Neutrophil (primary cell): Measurements from ENCODE around the gene CERS1.

Experiments used
- H3K27ac ChIP-seq: fragments of 200-600 bp; sonication (generic); 2 replicates; pipeline ENCODE4 v1.5.1; 2016; ENCODE audit warnings: mild to moderate bottlenecking, moderate library complexity
- H3K27me3 ChIP-seq: fragments of 200-600 bp; sonication (generic); 2 replicates; pipeline ENCODE4 v1.6.0; 2016; ENCODE audit warnings: mild to moderate bottlenecking
- H3K36me3 ChIP-seq: fragments of 200-600 bp; sonication (generic); 2 replicates; pipeline ENCODE4 v1.5.1; 2017
- H3K4me1 ChIP-seq, 2 experiments: fragments of 200-600 bp in 1 of 2; sonication (generic) in 1 of 2; 1 replicate in 1 of 2; 2 replicates in 1 of 2; pipeline versions ENCODE4 v1.5.1 to v1.6.1; 2013 to 2016; ENCODE audit warnings: low read depth in 1 of 2, low read length in 1 of 2, mild to moderate bottlenecking in 1 of 2, moderate library complexity in 1 of 2; ENCODE audit not compliant: control insufficient read depth in 1 of 2, insufficient read depth in 1 of 2
- H3K4me3 ChIP-seq, 2 experiments: fragments of 200-600 bp in 1 of 2; sonication (generic) in 1 of 2; 1 replicate in 1 of 2; 2 replicates in 1 of 2; pipeline ENCODE4 v1.5.1; 2013 to 2016; ENCODE audit warnings: low read depth in 1 of 2, low read length in 1 of 2, mild to moderate bottlenecking in 1 of 2, moderate library complexity in 1 of 2
- H3K9me3 ChIP-seq: fragments of 200-600 bp; sonication (generic); 2 replicates; pipeline ENCODE4 v1.5.1; 2016
- CTCF ChIP-seq: fragments of 200-600 bp; sonication (generic); IDR thresholded peaks from 2 replicates; pipeline ENCODE4 v1.5.1; 2016; ENCODE audit warnings: antibody characterized with exemption

CERS1 gene

DNA sequence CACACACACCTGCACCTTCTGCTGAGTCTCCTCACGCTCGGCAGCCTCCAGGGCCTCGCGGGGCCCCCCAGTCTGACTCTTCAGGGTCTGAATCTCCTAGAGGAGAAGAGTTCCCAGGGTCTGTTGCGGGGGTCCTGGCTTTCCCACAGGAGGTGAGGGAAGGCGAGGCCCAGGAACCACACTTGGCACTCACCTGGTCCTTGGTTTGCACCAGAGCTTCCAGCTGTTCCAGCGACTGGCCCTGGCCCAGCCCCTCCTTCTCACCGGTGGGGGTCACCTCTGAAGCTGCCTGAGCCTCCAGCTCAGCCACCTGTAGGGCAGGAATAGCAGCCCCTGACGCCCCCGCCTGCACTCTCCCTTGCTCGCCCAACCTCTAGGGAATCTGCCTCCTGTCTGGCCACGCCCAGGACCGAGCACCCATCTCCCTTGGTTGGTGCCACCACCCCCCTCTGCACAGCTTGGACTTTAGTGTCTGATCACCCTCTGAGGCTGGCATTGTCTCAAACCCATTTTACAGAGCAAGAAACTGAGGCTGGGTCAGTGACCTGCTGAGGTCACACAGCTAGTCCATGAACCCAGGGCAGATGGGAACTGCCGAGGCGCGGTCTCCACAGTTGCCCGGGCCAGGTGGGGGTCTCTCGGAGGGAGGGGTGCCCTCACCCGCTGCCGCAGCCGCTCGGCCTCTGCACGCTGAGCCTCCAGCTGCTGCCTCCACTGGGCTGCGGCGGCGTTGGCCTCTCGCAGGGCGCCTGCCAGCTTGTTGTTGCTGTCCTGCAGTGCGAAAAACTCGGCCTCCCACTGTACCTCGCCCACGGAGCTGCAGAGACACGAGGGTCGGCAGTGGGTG is 35.6 kb upstream of the CERS1 start:
- Histone ChIP-seq H3K4me3 (peak overlapping the region in 1 of 2 experiments; percentile 58), H3K36me3 (peaks cover 72% of the 10 kb centered on the region), H3K27ac (no peak overlapping the region)

GRCh38 chr19:18929311-18929710 is 33.4 kb upstream of the CERS1 start:
- no peak overlapping the region for H3K4me3 ChIP-seq
- TF ChIP-seq CTCF = no peak
- no peak overlapping the region for H3K27ac ChIP-seq
- H3K4me1 ChIP-seq = peaks cover 8 to 15% of the 10 kb centered on the region in 2 experiments
- peaks cover 82% of the 10 kb centered on the region for H3K36me3 ChIP-seq
- H3K27me3 ChIP-seq = no peaks in the 10 kb centered on the region
- H3K9me3 ChIP-seq = no peaks in the 10 kb centered on the region

More for the DNA sequence above, 35.6 kb upstream of the CERS1 start:
- no peak for TF ChIP-seq CTCF
- Histone ChIP-seq H3K4me1 (peaks cover 8 to 15% of the 10 kb centered on the region in 2 experiments), H3K9me3 (no peaks in the 10 kb centered on the region), H3K27me3 (no peaks in the 10 kb centered on the region)

- H3K27me3 ChIP-seq = no peaks in the 10 kb centered on the region
- no peak overlapping the region for H3K4me3 ChIP-seq
- H3K36me3 ChIP-seq = peaks cover 79% of the 10 kb centered on the region
- TF ChIP-seq CTCF = no peak
- H3K9me3 ChIP-seq = no peaks in the 10 kb centered on the region
- H3K27ac ChIP-seq = no peak overlapping the region
- peaks cover 8 to 14% of the 10 kb centered on the region in 2 experiments for H3K4me1 ChIP-seq
Measured at GRCh38 chr19:18928018-18928805, 32.3 kb upstream of the CERS1 start.

- no peak for TF ChIP-seq CTCF
- Histone ChIP-seq H3K27ac (no peak overlapping the region), H3K4me3 (no peak overlapping the region), H3K9me3 (no peaks in the 10 kb centered on the region), H3K4me1 (peaks cover 9% of the 10 kb centered on the region in 2 experiments), H3K36me3 (peaks cover 75% of the 10 kb centered on the region), H3K27me3 (no peaks in the 10 kb centered on the region)
Measured at GRCh38 chr19:18924684-18925213, 28.8 kb upstream of the CERS1 start.

DNA sequence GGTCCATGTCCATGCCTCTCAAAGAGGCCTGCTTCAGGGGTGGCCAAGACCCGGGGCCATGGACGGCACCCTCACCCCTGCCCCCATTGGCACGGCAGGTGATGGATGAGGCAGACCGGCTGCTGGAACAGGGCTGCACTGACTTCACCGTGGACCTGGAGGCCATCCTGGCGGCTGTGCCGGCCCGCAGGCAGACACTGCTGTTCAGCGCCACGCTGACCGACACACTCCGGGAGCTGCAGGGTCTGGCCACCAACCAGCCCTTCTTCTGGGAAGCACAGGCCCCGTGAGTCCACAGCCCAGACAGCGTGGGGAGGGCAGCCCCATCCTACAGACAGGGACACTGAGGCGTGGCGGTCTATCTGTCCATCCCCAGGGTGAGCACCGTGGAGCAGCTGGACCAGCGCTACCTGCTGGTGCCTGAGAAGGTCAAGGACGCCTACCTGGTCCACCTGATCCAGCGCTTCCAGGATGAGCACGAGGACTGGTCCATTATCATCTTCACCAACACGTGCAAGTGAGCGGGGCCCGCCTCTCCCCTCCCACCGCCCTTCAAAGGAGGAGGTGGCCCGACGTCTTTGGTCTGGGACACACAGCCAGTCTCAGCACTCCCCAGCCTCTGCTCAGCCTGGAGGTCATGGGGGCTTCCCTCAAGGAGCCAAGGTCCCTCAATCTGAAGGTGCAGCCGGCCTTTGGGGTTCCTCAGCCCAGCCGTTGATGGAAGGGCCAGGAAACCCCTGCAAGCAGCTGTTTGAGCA is 26.4 kb upstream of the CERS1 start:
- Histone ChIP-seq H3K27ac (no peak overlapping the region), H3K36me3 (peaks cover 51% of the 10 kb centered on the region), H3K4me3 (no peak overlapping the region), H3K27me3 (no peaks in the 10 kb centered on the region), H3K4me1 (peaks cover 25 to 28% of the 10 kb centered on the region in 2 experiments), H3K9me3 (no peaks in the 10 kb centered on the region)
- TF ChIP-seq CTCF = no peak
